Choroid plexus epithelial cell (primary cell): ENCODE data around the gene TOR4A.
"Not testable (repeated sequence)": the region's sequence is repeated elsewhere in the genome, so short reads cannot be mapped to it uniquely, and the experiment has no call there.

Experiments used
- DNase-seq: peaks from one replicate; pipeline ENCODE4 v3.0.0-alpha.2; 2010; ENCODE audit warnings: low read depth
- H3K4me3 ChIP-seq: 2 replicates; pipeline ENCODE4 v1.5.1; 2011; ENCODE audit warnings: low read depth, mild to moderate bottlenecking, control low read depth, low read length, moderate library complexity
- TF ChIP-seq, protein P1 (sequence below): conservative IDR thresholded peaks from 2 replicates; pipeline ENCODE4 v1.5.1; 2011; ENCODE audit warnings: low read depth, mild to moderate bottlenecking, control low read depth, inconsistent platforms, low read length, moderate library complexity

The TOR4A gene

DNA sequence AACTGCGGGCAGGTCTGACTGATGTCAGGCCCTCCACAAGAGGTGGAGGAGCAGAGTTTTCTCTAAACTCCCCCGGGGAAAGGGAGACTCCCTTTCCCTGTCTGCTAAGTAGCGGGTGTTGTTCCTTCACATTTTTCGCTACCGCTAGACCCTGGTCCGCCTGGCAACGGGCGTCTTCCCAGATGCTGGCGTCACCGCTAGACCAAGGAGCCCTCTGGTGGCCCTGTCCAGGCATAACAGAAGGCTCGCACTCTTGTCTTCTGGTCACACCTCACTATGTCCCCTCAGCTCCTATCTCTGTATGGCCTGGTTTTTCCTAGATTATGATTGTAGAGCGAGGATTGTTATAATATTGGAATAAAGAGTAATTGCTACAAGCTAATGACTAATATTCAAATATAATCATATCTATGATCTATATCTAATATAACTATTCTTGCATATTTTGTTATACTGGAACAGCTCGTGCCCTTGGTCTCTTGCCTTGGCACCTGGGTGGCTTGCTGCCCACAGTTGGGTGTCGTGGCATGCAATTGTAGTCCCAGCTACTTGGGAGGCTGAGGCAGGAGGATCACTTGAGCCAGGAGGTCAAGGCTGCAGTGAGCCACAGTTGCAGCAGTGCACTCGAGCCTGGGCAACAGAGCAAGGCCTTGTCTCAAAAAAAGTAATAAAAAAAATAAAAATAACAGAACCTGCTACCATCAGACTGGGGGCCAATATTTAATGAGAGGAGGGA, 15.2 kb upstream of the TOR4A start:
- TF ChIP-seq, protein P1, sequence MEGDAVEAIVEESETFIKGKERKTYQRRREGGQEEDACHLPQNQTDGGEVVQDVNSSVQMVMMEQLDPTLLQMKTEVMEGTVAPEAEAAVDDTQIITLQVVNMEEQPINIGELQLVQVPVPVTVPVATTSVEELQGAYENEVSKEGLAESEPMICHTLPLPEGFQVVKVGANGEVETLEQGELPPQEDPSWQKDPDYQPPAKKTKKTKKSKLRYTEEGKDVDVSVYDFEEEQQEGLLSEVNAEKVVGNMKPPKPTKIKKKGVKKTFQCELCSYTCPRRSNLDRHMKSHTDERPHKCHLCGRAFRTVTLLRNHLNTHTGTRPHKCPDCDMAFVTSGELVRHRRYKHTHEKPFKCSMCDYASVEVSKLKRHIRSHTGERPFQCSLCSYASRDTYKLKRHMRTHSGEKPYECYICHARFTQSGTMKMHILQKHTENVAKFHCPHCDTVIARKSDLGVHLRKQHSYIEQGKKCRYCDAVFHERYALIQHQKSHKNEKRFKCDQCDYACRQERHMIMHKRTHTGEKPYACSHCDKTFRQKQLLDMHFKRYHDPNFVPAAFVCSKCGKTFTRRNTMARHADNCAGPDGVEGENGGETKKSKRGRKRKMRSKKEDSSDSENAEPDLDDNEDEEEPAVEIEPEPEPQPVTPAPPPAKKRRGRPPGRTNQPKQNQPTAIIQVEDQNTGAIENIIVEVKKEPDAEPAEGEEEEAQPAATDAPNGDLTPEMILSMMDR, result peak; percentile 51
- peak; percentile 63 for DNase-seq
- H3K4me3 ChIP-seq, result not testable (repeated sequence)

DNA sequence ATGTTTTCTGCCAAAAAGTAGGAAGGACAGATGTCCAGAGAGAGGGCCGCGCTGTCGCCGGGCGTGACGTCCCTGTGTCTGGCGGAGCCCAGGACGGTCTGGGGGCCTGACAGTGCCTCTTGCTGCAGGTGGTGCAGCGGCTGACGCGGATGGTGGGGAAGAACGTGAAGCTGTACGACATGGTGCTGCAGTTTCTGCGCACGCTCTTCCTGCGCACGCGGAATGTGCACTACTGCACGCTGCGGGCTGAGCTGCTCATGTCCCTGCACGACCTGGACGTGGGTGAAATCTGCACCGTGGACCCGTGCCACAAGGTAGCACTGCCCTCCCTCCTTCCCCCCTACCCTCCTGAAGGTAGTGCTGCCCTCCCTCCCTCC, 14.6 kb upstream of the TOR4A start:
- TF ChIP-seq, protein P1, result no peak
- no peak overlapping the region for H3K4me3 ChIP-seq

GRCh38 chr9:137263506-137263905, 14.0 kb upstream of the TOR4A start:
- DNase-seq, result no peak
- TF ChIP-seq, protein P1, result no peak
- H3K4me3 ChIP-seq, result no peak overlapping the region

More for the DNA sequence above, 14.6 kb upstream of the TOR4A start:
- no peak for DNase-seq

GRCh38 chr9:137264067-137264466, 13.5 kb upstream of the TOR4A start:
- no peak for DNase-seq
- no peak overlapping the region for H3K4me3 ChIP-seq
- TF ChIP-seq, protein P1, result no peak

DNA sequence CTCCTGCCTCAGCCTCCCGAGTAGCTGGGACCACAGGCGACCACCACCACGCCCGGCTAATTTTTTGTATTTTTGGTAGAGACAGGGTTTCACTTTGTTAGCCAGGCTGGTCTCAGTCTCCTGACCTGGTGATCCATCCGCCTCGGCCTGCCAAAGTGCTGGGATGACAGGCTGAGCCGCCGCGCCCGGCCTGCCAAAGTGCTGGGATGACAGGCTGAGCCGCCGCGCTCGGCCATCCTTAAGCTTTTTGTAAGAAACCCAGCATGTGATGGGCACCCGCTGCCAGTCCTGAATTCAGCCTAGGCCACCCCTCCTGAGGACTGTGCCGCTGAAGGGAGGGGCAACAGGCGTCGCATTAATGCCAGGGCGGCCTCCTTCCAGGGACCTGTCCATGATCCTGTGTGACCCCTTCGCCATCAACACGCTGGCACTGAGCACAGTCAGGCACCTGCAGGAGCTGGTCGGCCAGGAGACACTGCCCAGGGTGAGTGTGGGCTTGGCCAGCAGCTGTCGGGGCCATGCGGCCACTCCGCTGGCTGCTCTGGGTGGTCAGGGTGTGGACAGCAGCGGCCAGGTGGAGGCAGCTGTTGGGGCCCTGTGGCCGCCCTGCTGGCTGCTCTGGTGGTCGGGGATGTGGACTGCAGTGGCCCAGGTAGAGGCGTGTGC, 11.9 kb upstream of the TOR4A start:
- H3K4me3 ChIP-seq, result no peak overlapping the region
- DNase-seq, result no peak

DNA sequence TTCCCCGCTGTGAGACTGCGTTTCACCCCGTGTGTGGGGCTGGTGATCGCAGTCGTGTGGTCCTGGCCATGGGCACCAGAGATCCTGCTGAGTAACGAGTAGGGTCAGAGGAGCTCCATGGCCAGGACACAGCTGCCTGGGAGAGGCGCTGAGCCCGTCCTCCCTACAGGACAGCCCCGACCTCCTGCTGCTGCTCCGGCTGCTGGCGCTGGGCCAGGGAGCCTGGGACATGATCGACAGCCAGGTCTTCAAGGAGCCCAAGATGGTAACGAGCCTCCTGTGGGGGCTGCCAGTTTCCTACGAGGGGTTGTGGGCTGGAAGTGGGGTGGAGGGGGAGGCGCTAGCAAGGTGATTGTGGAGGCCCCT, 11.4 kb upstream of the TOR4A start:
- DNase-seq, result no peak
- TF ChIP-seq, protein P1, result no peak
- H3K4me3 ChIP-seq, result no peak overlapping the region

More for the DNA sequence above, 11.9 kb upstream of the TOR4A start:
- TF ChIP-seq, protein P1, result no peak
